Motor neuron (in vitro differentiated cells): ENCODE results near the gene ATP8A2. TPM values are rescaled to one million over a fixed set of nuclear protein-coding genes. Genes with fewer than 3 reads are reported as not detected.
"Not testable (repeated sequence)": the region's sequence is repeated elsewhere in the genome, so short reads cannot be mapped to it uniquely, and the experiment has no call there.

Experiments used
- ATAC-seq, 8 experiments: fragments of 200-7000 bp; cut with Tn5 transposase; replicated peaks in 6 of 8; 2 replicates each; pipeline ENCODE4 v1.8.0; 2021; ENCODE audit warnings: mild to moderate bottlenecking in 8 of 8, moderate library complexity in 8 of 8
- H3K27ac ChIP-seq, 2 donors: fragments of 250-450 bp; sonication (Bioruptor Pico); 2 replicates each; pipeline ENCODE4 v1.9.0; 2021; ENCODE audit warnings: antibody characterized with exemption in 2 of 2, mild to moderate bottlenecking in 2 of 2, moderate library complexity in 1 of 2
- H3K4me1 ChIP-seq, 2 donors: fragments of 250-450 bp; sonication (Bioruptor Pico); replicated peaks in 1 of 2; 2 replicates each; pipeline ENCODE4 v1.6.1; 2021; ENCODE audit warnings: antibody characterized with exemption in 2 of 2, mild to moderate bottlenecking in 2 of 2, moderate library complexity in 1 of 2
- H3K4me3 ChIP-seq, 5 donors: fragments of 250-450 bp; sonication (Bioruptor Pico); 2 replicates each; pipeline ENCODE4 v1.9.0; 2021; ENCODE audit warnings: antibody characterized with exemption in 5 of 5, mild to moderate bottlenecking in 5 of 5, moderate library complexity in 4 of 5
- WGBS, 10 experiments: fragments of 450-650 bp; shearing (Covaris generic); methylation state at CpG; one replicate each; pipeline ENCODE4 v1.0.0; 2022; 5-methylcytosine and 5-hydroxymethylcytosine counted together
- in situ Hi-C, 9 experiments: fragments of 400-800 bp; cut with MboI; loops; one replicate each; pipeline ENCODE4 v1.15.0; 2021; ENCODE audit warnings: low sequenced_read_pairs in 9 of 9, low pct_unique_long_range_greater_than_20kb in 2 of 9; ENCODE audit not compliant: unreplicated experiment in 9 of 9
- total RNA-seq, 8 experiments: library from RNA; unstranded; fragments of 300-600 nt; gene quantifications; 2 replicates each; pipeline versions ENCODE4 v1.2.3 to v1.2.4, GENCODE V29; 2022

ATP8A2 gene
- total RNA-seq, 8 experiments from 2014 or later: 0.10 to 13.8 (median 6.7) TPM

DNA sequence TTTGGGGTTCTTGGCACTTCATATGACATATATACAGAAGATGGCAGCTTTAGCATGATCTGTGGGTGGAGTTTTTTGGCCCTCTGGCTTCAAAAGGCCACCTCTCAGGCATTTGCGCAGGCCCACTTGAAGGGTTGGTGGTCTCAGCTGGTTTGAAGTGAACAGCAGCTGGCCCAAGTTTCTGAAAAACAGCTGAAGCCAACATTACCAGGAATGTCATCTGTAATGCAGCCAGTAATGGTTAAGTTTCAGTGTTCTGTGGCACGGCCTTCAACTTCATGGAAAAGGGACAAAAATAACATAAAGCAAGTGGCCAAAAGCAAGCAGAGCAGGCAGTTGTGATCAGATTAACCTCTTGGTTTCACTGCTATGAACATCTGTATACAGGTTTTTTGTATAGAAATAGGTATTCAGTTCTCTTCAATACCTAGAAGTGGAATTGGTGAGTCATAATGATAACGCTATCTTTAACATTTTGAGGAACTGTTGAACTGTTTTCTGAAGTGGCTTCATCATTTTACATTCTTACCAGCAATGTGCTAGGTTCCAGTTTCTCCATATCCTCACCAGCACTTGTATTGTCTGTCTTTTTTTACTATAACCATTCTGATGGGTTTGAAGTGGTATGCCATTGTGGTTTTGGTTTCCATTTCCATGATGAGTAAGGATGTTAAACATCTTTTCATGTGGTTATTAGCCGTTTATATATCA, 434.6 kb downstream of the ATP8A2 start:
- H3K27ac ChIP-seq: no peak overlapping the region
- WGBS, 10 experiments: 0 to 90% (median 62%) methylated on average over 1 to 4 of the region's 4 CpGs
- in situ Hi-C loops: loop anchor here in 1 of 9 experiments (25.0 kb wide), 1 partner anchor 219 kb away; no protein-coding TSS in a partner anchor
- no peak overlapping the region for H3K4me3 ChIP-seq
- no peak for ATAC-seq
- H3K4me1 ChIP-seq: no peaks in the 10 kb centered on the region

DNA sequence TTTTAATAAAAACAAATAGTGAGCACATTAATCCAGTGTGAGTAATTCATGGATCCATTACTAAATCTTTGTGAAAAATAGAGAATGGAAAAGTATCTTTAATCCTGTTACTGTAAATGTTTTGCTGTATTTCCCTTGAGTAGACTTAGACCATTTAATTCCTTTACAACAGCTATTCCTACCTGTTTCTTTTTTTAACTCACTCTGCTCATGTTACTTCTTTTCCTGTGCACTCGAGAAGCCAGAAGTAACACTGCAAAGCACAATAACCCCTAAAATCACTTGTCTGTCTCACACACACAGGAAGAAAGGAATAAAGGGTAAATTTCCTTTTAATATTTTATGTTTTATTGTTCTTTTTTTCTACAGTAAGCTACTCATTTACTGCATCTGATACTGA, 435.8 kb downstream of the ATP8A2 start:
- no peak overlapping the region for H3K27ac ChIP-seq
- no peak for ATAC-seq
- in situ Hi-C loops: loop anchor here in 1 of 9 experiments (25.0 kb wide), 1 partner anchor 220 kb away; no protein-coding TSS in a partner anchor
- 0 to 100% (median 75%) methylated on average over 1 of the region's 1 CpG for WGBS, 10 experiments
- no peak overlapping the region for H3K4me3 ChIP-seq
- H3K4me1 ChIP-seq: no peaks in the 10 kb centered on the region

DNA sequence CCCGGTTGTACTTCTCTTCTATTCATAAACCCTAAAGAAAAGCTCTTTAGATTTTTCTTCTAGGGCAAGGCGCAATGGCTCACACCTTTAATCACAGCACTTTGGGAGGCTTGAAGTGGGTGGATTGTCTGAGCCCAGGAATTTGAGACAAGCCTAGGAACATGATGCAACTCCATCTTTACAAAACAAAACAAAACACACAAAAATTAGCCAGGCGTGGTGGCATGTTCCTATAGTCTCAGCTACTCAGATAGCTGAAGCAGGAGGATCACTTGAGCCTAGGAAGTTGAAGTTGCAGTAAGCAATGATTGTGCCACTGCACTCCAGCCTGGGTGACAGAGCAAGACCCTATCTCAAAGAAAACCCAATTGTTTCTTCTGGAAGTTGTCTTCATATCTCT, 439.7 kb downstream of the ATP8A2 start:
- Histone ChIP-seq H3K4me3 (no peak overlapping the region), H3K4me1 (no peaks in the 10 kb centered on the region), H3K27ac (no peak overlapping the region)
- in situ Hi-C loops: loop anchor here in 1 of 9 experiments (25.0 kb wide), 1 partner anchor 224 kb away; no protein-coding TSS in a partner anchor
- ATAC-seq: no peak
- 0 to 100% (median 74%) methylated on average over 1 to 3 of the region's 3 CpGs; no CpG with 5 or more reads in 3 of the 10 experiments for WGBS, 10 experiments

DNA sequence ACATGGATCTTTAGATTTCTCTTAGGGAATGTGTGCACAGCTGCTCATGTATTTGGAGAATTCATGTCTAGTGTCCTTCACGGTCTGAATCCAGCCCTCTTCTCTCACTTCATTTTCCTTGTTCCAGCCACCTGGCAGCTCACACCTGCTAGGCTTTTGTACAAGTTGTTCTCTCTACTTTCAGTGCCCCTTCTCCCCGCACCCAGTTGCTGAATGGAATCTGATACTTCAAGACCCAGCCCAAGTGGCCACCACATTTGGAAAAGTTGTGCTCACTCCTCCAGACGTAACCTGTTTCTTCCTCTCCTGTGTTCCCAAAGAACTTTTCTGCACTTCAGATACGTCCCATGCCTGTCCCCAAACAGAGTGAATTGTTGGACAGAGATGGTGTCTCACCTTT, 444.5 kb downstream of the ATP8A2 start:
- Histone ChIP-seq H3K4me3 (no peak overlapping the region), H3K4me1 (no peaks in the 10 kb centered on the region), H3K27ac (no peak overlapping the region)
- in situ Hi-C loops: loop anchor here in 1 of 9 experiments (25.0 kb wide), 1 partner anchor 229 kb away; no protein-coding TSS in a partner anchor
- WGBS, 10 experiments: 10 to 100% (median 69%) methylated on average over 1 to 4 of the region's 4 CpGs
- ATAC-seq: no peak

DNA sequence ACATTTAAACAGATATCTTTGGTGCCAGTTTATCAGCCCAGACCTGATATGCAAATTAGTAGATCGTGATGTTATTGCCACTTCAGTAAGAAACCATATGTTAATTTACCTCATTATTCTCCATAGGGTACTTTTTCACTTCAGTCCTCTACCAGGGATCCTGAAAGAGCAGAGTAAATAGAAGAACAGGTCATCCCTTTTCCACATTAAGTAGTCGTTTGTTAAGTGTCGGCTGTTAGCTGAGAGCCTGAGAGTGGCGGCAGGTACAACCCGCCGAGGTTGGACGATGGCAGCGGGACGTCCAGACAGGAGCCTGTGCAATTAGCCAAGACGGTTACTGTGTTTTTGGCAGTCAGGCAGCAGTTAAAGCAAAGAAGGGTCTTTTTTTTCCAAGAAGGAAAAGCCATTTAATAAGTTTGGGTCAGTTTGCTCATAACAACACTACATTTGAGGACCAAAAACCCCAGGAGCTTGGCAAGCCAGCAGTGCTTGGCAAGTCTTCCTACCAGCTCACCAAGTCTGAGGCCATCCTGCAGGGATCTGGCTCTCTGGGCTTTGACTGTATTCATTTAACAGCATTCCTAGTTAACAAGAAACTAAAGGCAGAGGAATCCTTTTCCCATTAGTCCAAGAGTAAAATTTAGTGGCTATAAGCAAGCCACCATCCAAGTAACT, 448.2 kb downstream of the ATP8A2 start:
- peak in 2 of 8 experiments; percentile 20 to 48 for ATAC-seq
- H3K4me3 ChIP-seq: no peak overlapping the region
- in situ Hi-C loops: loop anchor here in 1 of 9 experiments (25.0 kb wide), 1 partner anchor 233 kb away; no protein-coding TSS in a partner anchor
- 9 to 100% (median 33%) methylated on average over 1 to 10 of the region's 10 CpGs; no CpG with 5 or more reads in 1 of the 10 experiments for WGBS, 10 experiments
- H3K4me1 ChIP-seq: no peaks in the 10 kb centered on the region
- no peak overlapping the region for H3K27ac ChIP-seq

DNA sequence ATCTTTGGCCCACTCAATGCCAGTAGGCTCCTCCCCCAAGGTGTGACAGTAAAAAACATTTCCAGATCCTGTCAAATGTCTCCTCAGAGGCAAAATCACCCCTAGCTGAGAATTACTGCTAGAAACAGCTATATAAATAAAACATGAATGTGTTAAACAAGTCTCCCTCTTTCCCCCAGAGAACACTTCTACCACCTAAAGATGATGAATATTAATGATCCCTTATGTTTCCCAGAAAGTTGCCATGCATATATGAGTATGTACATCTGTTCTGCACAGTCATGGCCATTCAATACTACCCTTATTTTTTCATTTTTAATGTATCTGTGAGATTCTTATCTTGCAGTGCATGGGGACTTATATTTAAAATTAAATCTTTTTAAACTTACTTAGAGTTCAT, 450.0 kb downstream of the ATP8A2 start:
- in situ Hi-C loops: loop anchor here in 1 of 9 experiments (25.0 kb wide), 1 partner anchor 234 kb away; no protein-coding TSS in a partner anchor
- no peak overlapping the region for H3K4me3 ChIP-seq
- H3K27ac ChIP-seq: no peak overlapping the region
- H3K4me1 ChIP-seq: no peaks in the 10 kb centered on the region
- peak in 3 of 8 experiments; percentile 52 to 89 (median 56) for ATAC-seq

DNA sequence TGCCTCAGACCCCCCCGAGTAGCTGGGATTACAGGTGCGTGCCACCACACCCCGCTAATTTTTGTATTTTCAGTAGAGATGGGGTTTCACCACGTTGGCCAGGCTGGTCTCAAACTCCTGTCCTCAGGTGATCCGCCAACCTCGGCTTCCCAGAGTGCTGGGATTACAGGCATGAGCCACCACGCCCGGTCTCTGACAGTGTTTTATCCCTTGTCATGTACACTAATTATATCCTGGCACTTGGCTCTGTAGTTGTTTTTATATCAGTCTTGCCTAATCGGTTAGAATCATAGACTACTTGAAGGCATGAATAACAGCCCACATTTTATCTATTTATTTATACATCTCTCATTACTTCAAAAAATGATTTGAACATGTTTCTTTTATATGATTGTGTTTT, 455.4 kb downstream of the ATP8A2 start:
- in situ Hi-C loops: loop anchor here in 1 of 9 experiments (25.0 kb wide), 1 partner anchor 235 kb away; the partner anchor contains the start of gene SHISA2
- 13 to 95% (median 79%) methylated on average over 1 to 9 of the region's 9 CpGs; no CpG with 5 or more reads in 1 of the 10 experiments for WGBS, 10 experiments
- peak in 1 of 8 experiments; percentile 11 for ATAC-seq
- H3K4me3 ChIP-seq, H3K4me1 ChIP-seq, H3K27ac ChIP-seq: not testable (repeated sequence)

DNA sequence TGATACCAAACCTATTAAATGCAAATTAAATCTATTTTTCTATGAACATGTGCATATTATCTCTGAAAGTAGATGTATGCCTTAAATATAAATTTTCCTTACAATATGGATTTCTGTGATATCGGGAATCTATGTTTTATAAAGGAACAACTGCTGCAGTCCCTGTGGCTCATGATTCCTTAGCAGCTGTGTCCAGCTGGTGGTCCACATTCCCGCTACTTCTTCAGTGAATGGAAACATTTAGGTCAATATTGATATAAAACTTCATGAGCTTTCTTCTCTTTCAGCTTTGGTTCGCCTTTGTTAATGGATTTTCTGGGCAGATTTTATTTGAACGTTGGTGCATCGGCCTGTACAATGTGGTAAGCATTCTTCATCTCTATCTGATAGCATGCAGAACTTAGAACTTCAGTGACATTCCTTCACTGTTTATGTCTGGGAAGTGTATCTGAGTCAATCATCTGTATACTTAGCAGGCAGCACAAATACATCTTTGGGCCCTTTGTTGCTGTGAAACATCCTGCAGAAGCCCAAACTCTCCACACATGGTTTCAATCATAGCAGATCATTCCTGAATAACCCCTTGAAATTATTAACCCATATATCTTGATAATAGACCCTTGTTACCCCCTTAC, 456.2 kb downstream of the ATP8A2 start:
- H3K4me3 ChIP-seq: no peak overlapping the region
- ATAC-seq: peak in 1 of 8 experiments; percentile 70
- WGBS, 10 experiments: 50 to 90% (median 83%) methylated on average over 3 to 5 of the region's 5 CpGs; no CpG with 5 or more reads in 3 of the 10 experiments
- no peaks in the 10 kb centered on the region for H3K4me1 ChIP-seq
- in situ Hi-C loops: loop anchor here in 1 of 9 experiments (25.0 kb wide), 1 partner anchor 234 kb away; the partner anchor contains the start of gene SHISA2
- H3K27ac ChIP-seq: no peak overlapping the region

DNA sequence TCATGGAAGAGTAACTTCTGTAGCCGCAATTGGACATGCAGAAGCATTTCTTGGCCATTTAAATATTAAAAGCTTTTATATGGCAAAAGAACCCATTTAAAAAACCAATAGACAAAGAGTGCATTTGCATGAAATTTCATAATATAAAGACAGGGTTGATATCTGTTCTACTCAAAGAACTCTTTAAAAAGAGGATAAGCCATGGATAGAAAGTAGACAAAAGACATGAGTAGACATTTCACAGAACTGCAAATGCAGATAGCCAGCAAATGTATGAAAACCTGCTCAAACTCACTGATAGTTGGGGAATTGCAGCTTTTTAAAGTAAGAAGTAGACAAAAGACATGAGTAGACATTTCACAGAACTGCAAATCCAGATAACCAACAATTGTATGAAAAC, 462.0 kb downstream of the ATP8A2 start:
- peaks cover 0 to 3% of the 10 kb centered on the region in 2 donors for H3K4me1 ChIP-seq
- in situ Hi-C loops: loop anchor here in 1 of 9 experiments (25.0 kb wide), 1 partner anchor 229 kb away; the partner anchor contains the start of gene SHISA2
- H3K4me3 ChIP-seq: no peak overlapping the region
- 13 to 100% (median 67%) methylated on average over 1 of the region's 1 CpG; no CpG with 5 or more reads in 1 of the 10 experiments for WGBS, 10 experiments
- ATAC-seq: no peak
- H3K27ac ChIP-seq: no peak overlapping the region

DNA sequence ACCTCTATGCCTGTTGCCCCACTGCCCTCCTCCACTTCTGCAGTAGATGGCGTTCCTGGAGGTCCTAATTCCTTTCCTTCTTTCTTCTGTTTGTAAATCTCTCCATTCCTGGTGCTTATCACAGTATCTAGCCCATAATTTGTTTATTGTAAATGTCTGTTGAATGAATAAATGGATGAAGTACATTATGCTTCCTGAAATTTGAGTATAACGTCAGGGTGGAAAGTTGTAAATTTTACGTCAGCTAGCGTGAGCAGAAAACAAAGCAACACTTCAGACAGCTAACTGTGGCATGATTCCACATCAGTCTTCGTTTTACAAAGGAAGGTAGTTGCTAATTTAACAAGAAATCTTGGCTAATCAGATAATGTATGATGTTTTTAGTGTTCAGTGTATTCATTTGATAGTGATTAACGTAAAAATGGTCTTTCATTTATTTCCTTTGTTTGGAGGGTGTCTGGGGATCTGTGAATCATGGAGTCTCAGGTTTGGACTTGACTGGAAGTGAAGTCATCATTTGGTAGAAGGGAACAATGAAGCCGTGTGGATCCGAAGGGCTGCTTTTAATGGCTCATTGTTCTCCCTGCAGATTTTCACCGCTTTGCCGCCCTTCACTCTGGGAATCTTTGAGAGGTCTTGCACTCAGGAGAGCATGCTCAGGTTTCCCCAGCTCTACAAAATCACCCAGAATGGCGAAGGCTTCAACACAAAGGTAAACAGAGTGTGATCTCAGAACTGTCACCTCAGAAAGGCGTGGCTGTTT, 465.0 kb downstream of the ATP8A2 start:
- peak in 2 of 8 experiments; percentile 31 to 81 for ATAC-seq
- no peak overlapping the region for H3K4me3 ChIP-seq
- 17 to 100% (median 79%) methylated on average over 1 to 10 of the region's 12 CpGs for WGBS, 10 experiments
- H3K4me1 ChIP-seq: peaks cover 0 to 3% of the 10 kb centered on the region in 2 donors
- no peak overlapping the region for H3K27ac ChIP-seq
- in situ Hi-C loops: loop anchor here in 1 of 9 experiments (25.0 kb wide), 1 partner anchor 226 kb away; the partner anchor contains the start of gene SHISA2

DNA sequence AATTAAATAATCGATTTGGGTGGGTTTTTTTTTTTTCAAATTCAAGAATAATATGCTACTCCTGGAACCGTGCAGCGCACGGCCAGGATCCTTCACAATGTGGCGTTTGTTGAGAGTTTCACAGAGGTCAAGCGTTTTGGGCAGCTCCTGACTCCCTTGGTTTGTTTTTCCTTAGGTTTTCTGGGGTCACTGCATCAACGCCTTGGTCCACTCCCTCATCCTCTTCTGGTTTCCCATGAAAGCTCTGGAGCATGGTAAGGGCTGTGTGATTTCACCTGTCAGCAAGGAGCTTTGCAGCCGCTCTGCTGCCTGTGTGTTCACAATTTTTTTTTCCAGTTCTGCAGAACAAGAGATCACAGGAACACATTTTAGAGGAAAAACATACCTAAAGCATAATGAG, 467.6 kb downstream of the ATP8A2 start:
- in situ Hi-C loops: loop anchor here in 1 of 9 experiments (25.0 kb wide), 1 partner anchor 223 kb away; the partner anchor contains the start of gene SHISA2
- no peak overlapping the region for H3K27ac ChIP-seq
- no peaks in the 10 kb centered on the region for H3K4me1 ChIP-seq
- no peak overlapping the region for H3K4me3 ChIP-seq
- ATAC-seq: no peak
- 56 to 92% (median 78%) methylated on average over 1 to 8 of the region's 8 CpGs; no CpG with 5 or more reads in 1 of the 10 experiments for WGBS, 10 experiments

DNA sequence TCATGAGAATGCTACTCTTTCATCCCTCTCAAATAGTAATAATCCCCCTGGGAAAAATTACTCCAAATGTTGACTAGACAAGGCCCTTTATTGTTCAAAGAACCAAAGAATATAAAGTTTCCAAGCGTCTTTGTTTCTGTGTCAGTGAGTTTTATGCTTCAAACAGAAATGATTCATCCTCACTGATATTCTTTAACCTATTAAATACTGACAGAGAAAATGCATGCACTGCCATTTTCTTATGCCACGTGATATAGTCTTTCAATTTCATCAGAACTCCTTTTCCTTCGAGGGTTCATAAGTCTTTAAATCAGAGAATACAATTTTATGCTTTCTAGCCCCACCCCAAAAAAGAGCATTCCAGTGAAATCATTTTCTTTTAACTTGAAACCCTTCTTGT, 468.5 kb downstream of the ATP8A2 start:
- in situ Hi-C loops: loop anchor here in 1 of 9 experiments (25.0 kb wide), 1 partner anchor 222 kb away; the partner anchor contains the start of gene SHISA2
- no peaks in the 10 kb centered on the region for H3K4me1 ChIP-seq
- no peak overlapping the region for H3K4me3 ChIP-seq
- WGBS, 10 experiments: 8 to 100% (median 73%) methylated on average over 1 to 3 of the region's 3 CpGs; no CpG with 5 or more reads in 1 of the 10 experiments
- H3K27ac ChIP-seq: no peak overlapping the region
- ATAC-seq: no peak
